ENCODE measurements around the gene ANKRD18A. TPM values are rescaled to one million over a fixed set of nuclear protein-coding genes. Genes with fewer than 3 reads are reported as not detected.

ANKRD18A gene
- total RNA-seq, 2 donors from 2014 or later = 7.2 to 9.9 TPM

GRCh38 chr9:38529317-38529716, 91.1 kb downstream of the ANKRD18A start:
- Histone ChIP-seq H3K4me3 (no peak overlapping the region), H3K27ac (no peak overlapping the region), H3K9me3 (no peaks in the 10 kb centered on the region), H3K36me3 (no peaks in the 10 kb centered on the region), H3K4me1 (no peaks in the 10 kb centered on the region), H3K27me3 (no peaks in the 10 kb centered on the region), H3K9ac (ENCODE audit: low read depth in 2 of 2, low read length in 2 of 2) (no peak overlapping the region)
- intact Hi-C loops (cut with DNase I) = no loop called here
- no peak for DNase-seq
- no peak for TF ChIP-seq CTCF (IDR thresholded peaks at IDR 0.05)

- Histone ChIP-seq H3K27ac (no peak overlapping the region), H3K36me3 (no peaks in the 10 kb centered on the region), H3K4me1 (no peaks in the 10 kb centered on the region), H3K27me3 (no peaks in the 10 kb centered on the region), H3K9ac (ENCODE audit: low read depth in 2 of 2, low read length in 2 of 2) (no peak overlapping the region), H3K4me3 (no peak overlapping the region), H3K9me3 (no peaks in the 10 kb centered on the region)
- intact Hi-C loops (cut with DNase I) = no loop called here
- no peak for DNase-seq
- no peak for TF ChIP-seq CTCF (IDR thresholded peaks at IDR 0.05)
These were observed 92.9 kb downstream of the ANKRD18A start for GRCh38 chr9:38527503-38527902.

GRCh38 chr9:38526591-38526990, 93.8 kb downstream of the ANKRD18A start:
- Histone ChIP-seq H3K27ac (no peak overlapping the region), H3K9ac (ENCODE audit: low read depth in 2 of 2, low read length in 2 of 2) (no peak overlapping the region), H3K9me3 (no peaks in the 10 kb centered on the region), H3K4me1 (no peaks in the 10 kb centered on the region), H3K36me3 (no peaks in the 10 kb centered on the region), H3K27me3 (no peaks in the 10 kb centered on the region), H3K4me3 (no peak overlapping the region)
- no peak for TF ChIP-seq CTCF (IDR thresholded peaks at IDR 0.05)
- intact Hi-C loops (cut with DNase I) = no loop called here
- no peak for DNase-seq

- no peak overlapping the region for H3K9ac ChIP-seq (ENCODE audit: low read depth in 2 of 2, low read length in 2 of 2)
- H3K4me3 ChIP-seq = no peak overlapping the region
- H3K27me3 ChIP-seq = no peaks in the 10 kb centered on the region
- no peaks in the 10 kb centered on the region for H3K9me3 ChIP-seq
- H3K27ac ChIP-seq = no peak overlapping the region
- no peak for DNase-seq
- H3K36me3 ChIP-seq = no peaks in the 10 kb centered on the region
- no peak for TF ChIP-seq CTCF (IDR thresholded peaks at IDR 0.05)
- intact Hi-C loops (cut with DNase I) = no loop called here
- H3K4me1 ChIP-seq = no peaks in the 10 kb centered on the region
These were observed 97.3 kb downstream of the ANKRD18A start for GRCh38 chr9:38523121-38523520.

GRCh38 chr9:38521762-38522161, 98.6 kb downstream of the ANKRD18A start:
- intact Hi-C loops (cut with DNase I) = no loop called here
- H3K4me1 ChIP-seq = no peaks in the 10 kb centered on the region
- H3K9me3 ChIP-seq = no peaks in the 10 kb centered on the region
- DNase-seq = no peak
- H3K27ac ChIP-seq = no peak overlapping the region
- no peaks in the 10 kb centered on the region for H3K36me3 ChIP-seq
- H3K27me3 ChIP-seq = no peaks in the 10 kb centered on the region
- H3K9ac ChIP-seq (ENCODE audit: low read depth in 2 of 2, low read length in 2 of 2) = no peak overlapping the region
- TF ChIP-seq CTCF (IDR thresholded peaks at IDR 0.05) = no peak
- no peak overlapping the region for H3K4me3 ChIP-seq

Other genes with a start within 250 kb of the ANKRD18A start
- 10 to 100 TPM; 58.7 to 89.9 TPM for gene ALDH1B1, start 227.9 kb downstream of the ANKRD18A start, total RNA-seq
- 1 to 10 TPM in 1 of 2 donors, under 1 TPM in 1; 0.82 to 1.3 TPM for gene IGFBPL1, start 196.1 kb downstream of the ANKRD18A start, total RNA-seq
- gene FAM240B, start 99.5 kb upstream of the ANKRD18A start, total RNA-seq = not detected

Measured in colonic mucosa (tissue), 4 donors.